Endothelial cell of umbilical vein (primary cell): ENCODE measurements around the gene PRIMA1. TPM values are rescaled to one million over a fixed set of nuclear protein-coding genes. Genes with fewer than 3 reads are reported as not detected.

Experiments used
- BruUV-seq: library from RNA; stranded (reverse); fragments of 400-500 nt; replicated peaks from 2 replicates; lab custom pipeline; 2021; lab: Mats Ljungman, UMichigan
- CTCF ChIA-PET: fragments of 300-600, 350-600 bp; sonication (Branson Sonifier 250); formaldehyde crosslinking; loops from one replicate; lab custom pipeline; 2021; ENCODE audit warnings: antibody characterized with exemption, inconsistent platforms; lab: Charles Lee
- POLR2A ChIA-PET: fragments of 300-600, 350-600 bp; sonication (Branson Sonifier 250); formaldehyde crosslinking; loops from one replicate; lab custom pipeline; 2021; ENCODE audit warnings: antibody characterized with exemption, inconsistent platforms; lab: Charles Lee
- DNase-seq: peaks from one replicate; pipeline ENCODE4 v3.0.0-alpha.2; 2011; ENCODE audit warnings: low read depth, low spot score
- FAIRE-seq: peaks from 2 replicates; lab custom pipeline; 2011; peaks lifted over from hg19 to GRCh38; lab: Jason Lieb, UNC
- H2AFZ ChIP-seq: 2 replicates; pipeline ENCODE4 v1.6.0; 2012; ENCODE audit warnings: low read depth, low read length, control low read depth, inconsistent platforms
- H3K27ac ChIP-seq: 2 replicates; pipeline ENCODE4 v1.5.1; 2011; ENCODE audit warnings: low read depth, mild to moderate bottlenecking, control low read depth, low read length, moderate library complexity; ENCODE audit not compliant: insufficient read depth
- H3K27me3 ChIP-seq, 2 experiments: 2 replicates each; pipeline versions ENCODE4 v1.6.0 to v1.6.1; 2011; ENCODE audit warnings: low read length in 2 of 2, mixed read lengths in 1 of 2; ENCODE audit not compliant: control insufficient read depth in 2 of 2, insufficient read depth in 2 of 2
- H3K36me3 ChIP-seq, 2 experiments: 2 replicates in 1 of 2; 3 replicates in 1 of 2; pipeline ENCODE4 v1.5.1; 2011; ENCODE audit warnings: low read length in 2 of 2, mild to moderate bottlenecking in 1 of 2, moderate library complexity in 1 of 2; ENCODE audit not compliant: control insufficient read depth in 2 of 2, insufficient read depth in 2 of 2; ENCODE audit errors: extremely low read depth in 1 of 2
- H3K4me1 ChIP-seq: 3 replicates; pipeline ENCODE4 v1.5.1; 2011; ENCODE audit warnings: mild to moderate bottlenecking, low read length; ENCODE audit not compliant: control insufficient read depth, insufficient read depth; ENCODE audit errors: extremely low read depth
- H3K4me2 ChIP-seq: 2 replicates; pipeline ENCODE4 v1.6.1; 2011; ENCODE audit warnings: low read length, control low read depth, mixed read lengths; ENCODE audit not compliant: insufficient read depth
- H3K4me3 ChIP-seq, 3 experiments: fragments of 200-600 bp in 1 of 3; sonication (generic), shearing (Covaris generic) in 1 of 3; replicated peaks in 1 of 3; 2 replicates each; pipeline ENCODE4 v1.5.1; 2011 to 2016; ENCODE audit warnings: control low read depth in 3 of 3, low read length in 3 of 3, mild to moderate bottlenecking in 2 of 3, inconsistent platforms in 1 of 3, low read depth in 1 of 3, moderate library complexity in 1 of 3; ENCODE audit not compliant: insufficient read depth in 1 of 3
- H3K79me2 ChIP-seq: 2 replicates; pipeline ENCODE4 v1.6.0; 2012; ENCODE audit warnings: low read length, inconsistent platforms; ENCODE audit not compliant: control insufficient read depth, insufficient read depth
- H3K9ac ChIP-seq: replicated peaks from 2 replicates; pipeline ENCODE3; 2011; ENCODE audit warnings: low read length, control low read depth; ENCODE audit not compliant: insufficient read depth; ENCODE audit errors: extremely low read depth
- H3K9me1 ChIP-seq: replicated peaks from 3 replicates; pipeline ENCODE4 v1.6.0; 2011; ENCODE audit warnings: mild to moderate bottlenecking, low read length; ENCODE audit not compliant: control insufficient read depth, insufficient read depth; ENCODE audit errors: extremely low read depth
- H3K9me3 ChIP-seq: replicated peaks from 2 replicates; pipeline ENCODE4 v1.5.1; 2012; ENCODE audit warnings: low read length, inconsistent platforms; ENCODE audit not compliant: control insufficient read depth, insufficient read depth
- H4K20me1 ChIP-seq: replicated peaks from 2 replicates; pipeline ENCODE3; 2011; ENCODE audit warnings: mild to moderate bottlenecking, low read length; ENCODE audit not compliant: control insufficient read depth, insufficient read depth; ENCODE audit errors: extremely low read depth
- CTCF ChIP-seq, 2 donors: IDR thresholded peaks; 1 replicate in 1 of 2; 2 replicates in 1 of 2; pipeline ENCODE4 v1.5.1; 2011; ENCODE audit warnings: low read length in 2 of 2, mild to moderate bottlenecking in 2 of 2, moderate library complexity in 2 of 2, control low read depth in 1 of 2, inconsistent platforms in 1 of 2, low read depth in 1 of 2; ENCODE audit not compliant: insufficient read depth in 1 of 2; ENCODE audit errors: extremely low read depth in 1 of 2
- EZH2 ChIP-seq: IDR thresholded peaks from 2 replicates; pipeline ENCODE4 v1.6.1; 2012; ENCODE audit warnings: borderline replicate concordance, low read depth, mild to moderate bottlenecking, moderate library complexity, low read length, inconsistent platforms; ENCODE audit not compliant: severe bottlenecking
- FOS ChIP-seq: IDR thresholded peaks from 2 replicates; pipeline ENCODE4 v1.6.1; 2011; ENCODE audit warnings: mild to moderate bottlenecking, low read length, moderate library complexity, borderline replicate concordance; ENCODE audit not compliant: insufficient read depth
- GATA2 ChIP-seq: IDR thresholded peaks from 2 replicates; pipeline ENCODE4 v1.7.0; 2011; ENCODE audit warnings: low read depth, mild to moderate bottlenecking, moderate library complexity, mixed read lengths, low read length; ENCODE audit not compliant: insufficient read length, insufficient read depth
- JUN ChIP-seq: IDR thresholded peaks from 2 replicates; pipeline ENCODE4 v1.6.1; 2011; ENCODE audit warnings: borderline replicate concordance, low read depth; ENCODE audit not compliant: insufficient read length, insufficient read depth
- MYC ChIP-seq: IDR thresholded peaks from one replicate; pipeline ENCODE4 v1.6.1; 2011; ENCODE audit warnings: mild to moderate bottlenecking, low read depth, low read length
- POLR2A ChIP-seq: IDR thresholded peaks from 2 replicates; pipeline ENCODE4 v1.6.1; 2012; ENCODE audit warnings: low read depth, mild to moderate bottlenecking, control low read depth, low read length
- POLR2AphosphoS5 ChIP-seq: IDR thresholded peaks from 2 replicates; pipeline ENCODE4 v1.6.1; 2012; ENCODE audit warnings: low read depth, mild to moderate bottlenecking, control low read depth, low read length, moderate library complexity; ENCODE audit not compliant: insufficient read depth
- dilution Hi-C: fragments of 300-500 bp; cut with MboI; formaldehyde crosslinking; loops from one replicate; pipeline ENCODE4 v1.15.0; 2019; ENCODE audit warnings: low sequenced_read_pairs; ENCODE audit not compliant: extremely low pct_ligation_motif_present
- intact Hi-C: fragments of 100-400 bp; cut with micrococcal nuclease; formaldehyde crosslinking; loops from one replicate; pipeline ENCODE4 v1.10.0; 2022
- polyA plus RNA-seq, 4 experiments: library from polyadenylated mRNA; depleted of rRNA in 3 of 4; stranded (reverse) in 3 of 4; unstranded in 1 of 4; fragments of >200 nt; gene quantifications; 2 replicates each; pipeline versions ENCODE4 v1.2.1 to v1.2.3, GENCODE V29; 2011 to 2012; ENCODE audit warnings: missing spikeins in 1 of 4
- total RNA-seq: library from RNA; stranded (reverse); gene quantifications from 2 replicates; pipeline ENCODE4 v1.2.3, GENCODE V29; 2021
- TF ChIP-seq, protein P1 (sequence below): IDR thresholded peaks from 2 replicates; pipeline ENCODE4 v1.6.1; 2011; ENCODE audit not compliant: insufficient read depth, insufficient read length

The PRIMA1 gene
- total and polyA plus RNA-seq, 2 donors (not counting 3 experiments of a cell fraction or from before 2014, with no cell fraction given) = not detected

DNA sequence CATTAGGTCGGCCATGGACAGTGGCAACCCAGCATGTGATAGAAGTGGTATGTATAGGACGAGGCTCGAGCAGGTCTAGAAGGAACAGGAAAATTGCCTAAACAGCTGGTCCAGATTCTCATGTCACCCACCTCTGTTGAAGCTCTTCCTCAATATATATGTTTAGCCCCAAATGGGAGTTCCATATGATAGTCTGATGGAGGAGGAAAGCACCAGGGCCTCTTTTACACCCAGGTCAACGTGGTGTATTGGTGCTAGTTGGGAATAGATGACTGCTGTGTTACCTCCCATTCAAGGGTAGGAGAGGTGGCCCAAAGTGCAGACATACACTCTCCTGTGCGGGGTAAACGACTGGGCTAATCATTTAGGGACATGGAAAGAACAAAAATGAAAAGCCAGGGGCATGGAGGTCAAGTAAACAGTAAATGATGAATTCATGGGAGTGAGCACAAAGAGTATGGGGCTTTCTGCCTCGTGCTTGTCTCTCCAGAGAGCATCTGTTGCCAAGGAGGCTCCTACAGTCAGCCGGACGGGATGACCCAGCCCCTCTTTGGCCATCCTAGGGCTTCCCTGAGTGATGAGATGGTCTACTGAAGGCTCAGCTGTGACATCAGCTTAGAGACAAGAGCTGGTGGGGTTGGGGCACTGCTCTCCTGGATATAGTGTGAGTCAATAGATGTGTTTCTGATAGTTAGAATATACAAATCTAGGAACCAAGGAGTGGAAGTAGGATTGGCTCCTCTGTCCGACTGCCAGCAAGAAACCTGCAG lies 5.5 kb upstream of the PRIMA1 start:
- DNase-seq = no peak
- TF ChIP-seq MYC = no peak
- Histone ChIP-seq H4K20me1 (no peaks in the 10 kb centered on the region), H3K9ac (no peak overlapping the region), H3K27ac (no peak overlapping the region), H3K4me2 (no peak overlapping the region), H2AFZ (no peak overlapping the region), H3K9me3 (no peaks in the 10 kb centered on the region), H3K27me3 (peaks cover 3% of the 10 kb centered on the region in 2 experiments), H3K4me1 (no peaks in the 10 kb centered on the region), H3K9me1 (no peaks in the 10 kb centered on the region), H3K4me3 (no peak overlapping the region), H3K79me2 (no peaks in the 10 kb centered on the region), H3K36me3 (no peaks in the 10 kb centered on the region)
- BruUV-seq = no TSS peak
- no peak for FAIRE-seq
- CTCF ChIA-PET = no interaction called here
- intact Hi-C loops (no loop called here), dilution Hi-C loops (no loop called here)
- POLR2A ChIA-PET = no interaction called here

GRCh38 chr14:93792391-93792790 lies 4.1 kb upstream of the PRIMA1 start:
- POLR2A ChIA-PET = no interaction called here
- FAIRE-seq = no peak

More at GRCh38 chr14:93792391-93792790, 4.1 kb upstream of the PRIMA1 start:
- no peak overlapping the region for H3K27ac ChIP-seq
- H2AFZ ChIP-seq = no peak overlapping the region
- no peaks in the 10 kb centered on the region for H3K9me3 ChIP-seq
- H3K9me1 ChIP-seq = no peaks in the 10 kb centered on the region
- TF ChIP-seq FOS (no peak), POLR2AphosphoS5 (no peak), CTCF (IDR thresholded peaks at IDR 0.05; ENCODE audit: extremely low read depth in 1 of 2, insufficient read depth in 1 of 2, low read depth in 1 of 2, low read length in 2 of 2) (no peak), POLR2A (no peak), GATA2 (no peak), JUN (no peak), MYC (no peak), EZH2 (no peak)
- TF ChIP-seq, protein P1, sequence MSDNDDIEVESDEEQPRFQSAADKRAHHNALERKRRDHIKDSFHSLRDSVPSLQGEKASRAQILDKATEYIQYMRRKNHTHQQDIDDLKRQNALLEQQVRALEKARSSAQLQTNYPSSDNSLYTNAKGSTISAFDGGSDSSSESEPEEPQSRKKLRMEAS = no peak
- H3K79me2 ChIP-seq = no peaks in the 10 kb centered on the region
- dilution Hi-C loops = no loop called here
- DNase-seq = no peak
- no peaks in the 10 kb centered on the region for H3K4me1 ChIP-seq
- no peak overlapping the region for H3K9ac ChIP-seq
- intact Hi-C loops = no loop called here
- H3K36me3 ChIP-seq = no peaks in the 10 kb centered on the region
- peaks cover 4 to 6% of the 10 kb centered on the region in 2 experiments for H3K27me3 ChIP-seq
- H4K20me1 ChIP-seq = no peaks in the 10 kb centered on the region
- no peak overlapping the region for H3K4me2 ChIP-seq
- H3K4me3 ChIP-seq = no peak overlapping the region
- BruUV-seq = no TSS peak
- CTCF ChIA-PET = no interaction called here
